BJ (cell line): ENCODE data around the gene TMIGD1. TPM values are rescaled to one million over a fixed set of nuclear protein-coding genes. Genes with fewer than 3 reads are reported as not detected.
"Not testable (repeated sequence)": the region's sequence is repeated elsewhere in the genome, so short reads cannot be mapped to it uniquely, and the experiment has no call there.

Source experiments
- CTCF ChIA-PET: fragments of 350-600 bp; formaldehyde crosslinking; extraction: SDS; loops from one replicate; lab custom pipeline; 2021; ENCODE audit warnings: antibody characterized with exemption, inconsistent platforms; lab: Yijun Ruan, JAX
- POLR2A ChIA-PET: fragments of 300-600 bp; sonication (Branson Sonifier 250); formaldehyde crosslinking; extraction: SDS; loops from one replicate; lab custom pipeline; 2021; ENCODE audit warnings: antibody characterized with exemption; lab: Charles Lee
- DNase-seq: peaks from one replicate; pipeline ENCODE4 v3.0.0-alpha.2; 2011; ENCODE audit warnings: low read depth
- H3K27me3 ChIP-seq: 2 replicates; pipeline ENCODE4 v1.6.0; 2011; ENCODE audit warnings: low read length; ENCODE audit not compliant: control insufficient read depth, insufficient read depth
- H3K36me3 ChIP-seq: 2 replicates; pipeline ENCODE4 v1.5.1; 2011; ENCODE audit warnings: low read length; ENCODE audit not compliant: control insufficient read depth, insufficient read depth
- H3K4me3 ChIP-seq: 2 replicates; pipeline ENCODE4 v1.5.1; 2011; ENCODE audit warnings: low read depth, mild to moderate bottlenecking, control low read depth, low read length
- polyA plus RNA-seq: library from polyadenylated mRNA; depleted of rRNA; stranded (reverse); fragments of >200 nt; gene quantifications from 2 replicates; pipeline ENCODE4 v1.2.3, GENCODE V29; 2011
- TF ChIP-seq, protein P1 (sequence below): IDR thresholded peaks from 2 replicates; pipeline ENCODE4 v1.5.1; 2011; ENCODE audit warnings: low read depth, mild to moderate bottlenecking, control low read depth, inconsistent platforms, low read length, moderate library complexity; ENCODE audit not compliant: insufficient read depth

Gene TMIGD1
- polyA plus RNA-seq, 1 experiment: not detected

DNA sequence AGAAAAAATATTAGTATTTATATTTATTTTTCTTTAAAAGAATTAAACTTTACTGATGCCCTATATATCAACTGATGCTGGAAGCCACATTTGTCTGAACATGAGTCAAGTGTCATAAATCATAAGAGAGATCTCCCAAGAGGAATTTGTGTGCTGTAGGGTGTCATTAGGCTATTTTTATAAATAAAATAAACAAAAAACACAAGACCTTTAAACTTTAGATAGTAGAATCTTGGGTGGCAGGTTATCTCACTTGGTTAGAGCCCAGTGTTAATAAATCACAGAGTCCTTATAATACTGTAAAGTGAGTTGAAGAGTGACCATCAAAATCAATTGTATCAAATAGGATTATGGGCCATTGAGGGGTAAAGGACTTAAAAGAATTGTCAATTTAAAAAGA, 23.6 kb upstream of the TMIGD1 start:
- TF ChIP-seq, protein P1, sequence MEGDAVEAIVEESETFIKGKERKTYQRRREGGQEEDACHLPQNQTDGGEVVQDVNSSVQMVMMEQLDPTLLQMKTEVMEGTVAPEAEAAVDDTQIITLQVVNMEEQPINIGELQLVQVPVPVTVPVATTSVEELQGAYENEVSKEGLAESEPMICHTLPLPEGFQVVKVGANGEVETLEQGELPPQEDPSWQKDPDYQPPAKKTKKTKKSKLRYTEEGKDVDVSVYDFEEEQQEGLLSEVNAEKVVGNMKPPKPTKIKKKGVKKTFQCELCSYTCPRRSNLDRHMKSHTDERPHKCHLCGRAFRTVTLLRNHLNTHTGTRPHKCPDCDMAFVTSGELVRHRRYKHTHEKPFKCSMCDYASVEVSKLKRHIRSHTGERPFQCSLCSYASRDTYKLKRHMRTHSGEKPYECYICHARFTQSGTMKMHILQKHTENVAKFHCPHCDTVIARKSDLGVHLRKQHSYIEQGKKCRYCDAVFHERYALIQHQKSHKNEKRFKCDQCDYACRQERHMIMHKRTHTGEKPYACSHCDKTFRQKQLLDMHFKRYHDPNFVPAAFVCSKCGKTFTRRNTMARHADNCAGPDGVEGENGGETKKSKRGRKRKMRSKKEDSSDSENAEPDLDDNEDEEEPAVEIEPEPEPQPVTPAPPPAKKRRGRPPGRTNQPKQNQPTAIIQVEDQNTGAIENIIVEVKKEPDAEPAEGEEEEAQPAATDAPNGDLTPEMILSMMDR: no peak
- POLR2A ChIA-PET: interaction anchor here (0.6 kb wide), 1 partner anchor 13 kb away, joined by 3 read pairs; no protein-coding TSS in a partner anchor
- DNase-seq: no peak
- no peak overlapping the region for H3K4me3 ChIP-seq
- no peaks in the 10 kb centered on the region for H3K27me3 ChIP-seq
- CTCF ChIA-PET: no interaction called here
- no peaks in the 10 kb centered on the region for H3K36me3 ChIP-seq

DNA sequence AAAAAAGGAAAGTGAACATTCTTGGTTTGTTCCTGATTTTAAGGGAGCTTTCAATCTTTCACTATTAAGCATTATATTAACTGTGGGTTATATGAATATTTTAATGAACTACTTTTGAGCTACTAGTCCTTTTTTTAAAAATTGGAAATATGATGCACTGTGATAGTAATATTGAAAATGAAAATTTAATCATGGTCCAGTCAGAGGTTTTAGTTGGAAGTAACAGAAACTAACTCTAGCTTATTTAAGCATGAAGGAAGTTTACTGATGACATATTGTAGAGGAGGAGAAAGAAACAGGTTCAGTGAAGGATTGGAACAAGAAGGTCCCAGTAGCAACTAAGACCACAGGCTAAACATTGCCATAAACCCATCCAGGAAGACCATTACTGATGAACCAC, 20.8 kb upstream of the TMIGD1 start:
- no peak overlapping the region for H3K4me3 ChIP-seq
- H3K27me3 ChIP-seq: no peaks in the 10 kb centered on the region
- TF ChIP-seq, protein P1: no peak
- ChIA-PET POLR2A (no interaction called here), CTCF (interaction anchor here (1.2 kb wide), 1 partner anchor 14 kb away, joined by 3 read pairs; no protein-coding TSS in a partner anchor)
- no peak for DNase-seq
- no peaks in the 10 kb centered on the region for H3K36me3 ChIP-seq

DNA sequence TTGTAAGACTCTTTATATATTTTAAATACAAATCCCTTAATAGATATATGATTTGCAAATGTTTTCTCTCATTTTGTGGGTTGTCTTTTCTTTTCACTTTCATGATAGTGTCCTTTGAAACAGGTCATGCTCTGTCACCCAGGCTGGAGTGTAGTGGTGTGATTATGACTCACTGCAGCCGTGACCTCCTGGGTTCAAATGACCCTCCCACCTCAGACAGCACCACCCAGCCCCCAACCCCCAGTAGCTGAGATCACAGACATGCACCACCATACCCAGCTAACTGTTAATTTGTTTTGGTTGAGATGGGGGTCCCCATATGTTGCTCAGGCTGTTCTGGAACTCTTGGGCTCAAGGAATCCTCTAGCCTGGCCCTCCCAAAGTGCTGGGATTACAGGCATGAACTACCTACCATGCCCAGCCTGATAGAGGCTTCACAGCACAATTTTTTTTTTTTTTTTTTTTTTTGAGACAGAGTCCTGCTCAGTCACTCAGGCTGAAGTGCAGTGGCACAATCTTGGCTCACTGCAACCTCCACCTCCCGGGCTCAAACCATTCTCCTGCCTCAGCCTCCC, 18.5 kb upstream of the TMIGD1 start:
- Histone ChIP-seq H3K4me3 (no peak overlapping the region), H3K36me3 (no peaks in the 10 kb centered on the region), H3K27me3 (0 out of 2 replicates have a peak, but pooled peaks cover 1% of the 10 kb centered on the region)
- DNase-seq: no peak
- CTCF ChIA-PET: interaction anchor here (1.1 kb wide), 1 partner anchor 12 kb away, joined by 4 read pairs; no protein-coding TSS in a partner anchor
- TF ChIP-seq, protein P1: no peak
- POLR2A ChIA-PET: no interaction called here

DNA sequence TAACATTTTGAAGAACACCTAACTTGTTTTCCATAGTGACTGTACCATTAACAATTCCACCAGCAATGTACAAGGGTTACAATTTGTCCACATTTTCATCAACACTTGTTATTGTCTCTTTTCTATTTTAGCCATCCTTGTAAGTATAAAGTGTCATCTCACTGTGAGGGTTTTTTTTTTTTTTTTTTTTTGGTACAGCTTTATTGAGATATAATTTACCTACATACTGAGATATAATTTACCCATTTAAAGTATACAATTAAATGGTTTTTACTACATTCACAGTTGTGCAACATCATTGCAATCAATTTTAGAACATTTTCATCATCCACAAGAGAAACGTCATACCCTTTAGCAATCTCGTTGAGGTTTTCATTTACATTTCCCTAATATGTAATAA, 17.9 kb upstream of the TMIGD1 start:
- DNase-seq: no peak
- Histone ChIP-seq H3K4me3 (no peak overlapping the region), H3K36me3 (no peaks in the 10 kb centered on the region), H3K27me3 (0 out of 2 replicates have a peak, but pooled peaks cover 1% of the 10 kb centered on the region)
- TF ChIP-seq, protein P1: no peak
- CTCF ChIA-PET: no interaction called here
- POLR2A ChIA-PET: no interaction called here

DNA sequence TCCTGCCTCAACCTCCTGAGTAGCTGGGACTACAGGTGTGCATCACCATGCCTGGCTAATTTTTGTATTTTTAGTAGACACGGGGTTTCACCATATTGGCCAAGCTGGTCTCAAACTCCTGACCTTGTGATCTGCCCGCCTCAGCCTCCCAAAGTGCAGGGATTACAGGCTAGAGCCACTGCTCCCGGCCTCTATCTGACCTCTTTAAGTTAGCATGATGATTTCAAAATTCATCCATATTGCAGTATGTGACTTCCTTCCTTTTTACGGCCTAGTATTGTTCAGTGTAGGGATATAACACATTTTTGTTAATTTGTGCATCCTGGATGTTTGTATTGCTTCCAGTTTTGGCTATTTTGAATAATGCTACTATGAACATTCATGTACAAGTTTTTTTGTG, 17.4 kb upstream of the TMIGD1 start:
- H3K36me3 ChIP-seq, DNase-seq, H3K27me3 ChIP-seq, POLR2A ChIA-PET, H3K4me3 ChIP-seq, CTCF ChIA-PET: not testable (repeated sequence)
